ENCODE data around the gene RNF5. TPM values are rescaled to one million over a fixed set of nuclear protein-coding genes. Genes with fewer than 3 reads are reported as not detected.
A peak's percentile ranks its signal among the peaks of the same experiment; 100 is the strongest.

Gene RNF5
- total RNA-seq, 2 donors from 2014 or later: 63.5 to 68.4 TPM

- Histone ChIP-seq H3K4me1 (ENCODE audit: control insufficient read depth in 1 of 2, low read depth in 2 of 2) (peaks cover 22 to 40% of the 10 kb centered on the region in 2 donors), H3K9me3 (no peaks in the 10 kb centered on the region), H3K27ac (peak overlapping the region; percentile 94 to 96), H3K36me3 (peaks cover 5% of the 10 kb centered on the region), H3K27me3 (replicated peaks; ENCODE audit: insufficient read depth) (no peaks in the 10 kb centered on the region), H3K4me3 (peak overlapping the region; percentile 98)
- no peak for DNase-seq (ENCODE audit: low spot score)
- ATAC-seq (ENCODE audit: insufficient number of reproducible peaks, low FRiP score, low read depth): no peak
- no peak for TF ChIP-seq CTCF (IDR thresholded peaks at IDR 0.05)
Measured at GRCh38 chr6:32178547-32179440, 589 bp downstream of the RNF5 start.

- Histone ChIP-seq H3K27me3 (replicated peaks; ENCODE audit: insufficient read depth) (no peaks in the 10 kb centered on the region), H3K4me1 (ENCODE audit: control insufficient read depth in 1 of 2, low read depth in 2 of 2) (peaks cover 22 to 34% of the 10 kb centered on the region in 2 donors), H3K36me3 (peaks cover 5% of the 10 kb centered on the region), H3K9me3 (no peaks in the 10 kb centered on the region), H3K27ac (no peak overlapping the region), H3K4me3 (no peak overlapping the region)
- ATAC-seq (ENCODE audit: insufficient number of reproducible peaks, low FRiP score, low read depth): no peak
- DNase-seq (ENCODE audit: low spot score): no peak
- TF ChIP-seq CTCF (IDR thresholded peaks at IDR 0.05): no peak
Measured at GRCh38 chr6:32179766-32180405, 1.7 kb downstream of the RNF5 start.

GRCh38 chr6:32181148-32181702 lies 3.0 kb downstream of the RNF5 start:
- Histone ChIP-seq H3K4me3 (no peak overlapping the region), H3K27me3 (replicated peaks; ENCODE audit: insufficient read depth) (no peaks in the 10 kb centered on the region), H3K4me1 (ENCODE audit: control insufficient read depth in 1 of 2, low read depth in 2 of 2) (peaks cover 18 to 31% of the 10 kb centered on the region in 2 donors), H3K9me3 (no peaks in the 10 kb centered on the region), H3K27ac (no peak overlapping the region), H3K36me3 (peaks cover 5% of the 10 kb centered on the region)
- no peak for TF ChIP-seq CTCF (IDR thresholded peaks at IDR 0.05)
- ATAC-seq (ENCODE audit: insufficient number of reproducible peaks, low FRiP score, low read depth) (no peak), DNase-seq (ENCODE audit: low spot score) (no peak)

GRCh38 chr6:32181915-32182529 lies 3.8 kb downstream of the RNF5 start:
- Histone ChIP-seq H3K4me3 (no peak overlapping the region), H3K27me3 (replicated peaks; ENCODE audit: insufficient read depth) (no peaks in the 10 kb centered on the region), H3K4me1 (ENCODE audit: control insufficient read depth in 1 of 2, low read depth in 2 of 2) (peaks cover 13 to 28% of the 10 kb centered on the region in 2 donors), H3K9me3 (no peaks in the 10 kb centered on the region), H3K27ac (peak overlapping the region in 1 of 2 donors; percentile 31), H3K36me3 (peaks cover 7% of the 10 kb centered on the region)
- ATAC-seq (ENCODE audit: insufficient number of reproducible peaks, low FRiP score, low read depth): no peak
- TF ChIP-seq CTCF (IDR thresholded peaks at IDR 0.05): no peak
- no peak for DNase-seq (ENCODE audit: low spot score)

- no peak overlapping the region for H3K27ac ChIP-seq
- no peaks in the 10 kb centered on the region for H3K9me3 ChIP-seq
- DNase-seq (ENCODE audit: low spot score): no peak
- ATAC-seq (ENCODE audit: insufficient number of reproducible peaks, low FRiP score, low read depth): no peak
- H3K36me3 ChIP-seq: peaks cover 11% of the 10 kb centered on the region
- H3K27me3 ChIP-seq (replicated peaks; ENCODE audit: insufficient read depth): no peaks in the 10 kb centered on the region
- H3K4me3 ChIP-seq: no peak overlapping the region
- TF ChIP-seq CTCF (IDR thresholded peaks at IDR 0.05): no peak
- peaks cover 13 to 32% of the 10 kb centered on the region in 2 donors for H3K4me1 ChIP-seq (ENCODE audit: control insufficient read depth in 1 of 2, low read depth in 2 of 2)
Measured at GRCh38 chr6:32182555-32182981, 4.4 kb downstream of the RNF5 start.
